ENCODE measurements around the gene FCGR3A. TPM values are rescaled to one million over a fixed set of nuclear protein-coding genes. Genes with fewer than 3 reads are reported as not detected.
"Not testable (repeated sequence)": the region's sequence is repeated elsewhere in the genome, so short reads cannot be mapped to it uniquely, and the experiment has no call there.

FCGR3A gene
- polyA plus RNA-seq, 2 of the 4 experiments (the other 2 are of a cell fraction) = not detected

DNA sequence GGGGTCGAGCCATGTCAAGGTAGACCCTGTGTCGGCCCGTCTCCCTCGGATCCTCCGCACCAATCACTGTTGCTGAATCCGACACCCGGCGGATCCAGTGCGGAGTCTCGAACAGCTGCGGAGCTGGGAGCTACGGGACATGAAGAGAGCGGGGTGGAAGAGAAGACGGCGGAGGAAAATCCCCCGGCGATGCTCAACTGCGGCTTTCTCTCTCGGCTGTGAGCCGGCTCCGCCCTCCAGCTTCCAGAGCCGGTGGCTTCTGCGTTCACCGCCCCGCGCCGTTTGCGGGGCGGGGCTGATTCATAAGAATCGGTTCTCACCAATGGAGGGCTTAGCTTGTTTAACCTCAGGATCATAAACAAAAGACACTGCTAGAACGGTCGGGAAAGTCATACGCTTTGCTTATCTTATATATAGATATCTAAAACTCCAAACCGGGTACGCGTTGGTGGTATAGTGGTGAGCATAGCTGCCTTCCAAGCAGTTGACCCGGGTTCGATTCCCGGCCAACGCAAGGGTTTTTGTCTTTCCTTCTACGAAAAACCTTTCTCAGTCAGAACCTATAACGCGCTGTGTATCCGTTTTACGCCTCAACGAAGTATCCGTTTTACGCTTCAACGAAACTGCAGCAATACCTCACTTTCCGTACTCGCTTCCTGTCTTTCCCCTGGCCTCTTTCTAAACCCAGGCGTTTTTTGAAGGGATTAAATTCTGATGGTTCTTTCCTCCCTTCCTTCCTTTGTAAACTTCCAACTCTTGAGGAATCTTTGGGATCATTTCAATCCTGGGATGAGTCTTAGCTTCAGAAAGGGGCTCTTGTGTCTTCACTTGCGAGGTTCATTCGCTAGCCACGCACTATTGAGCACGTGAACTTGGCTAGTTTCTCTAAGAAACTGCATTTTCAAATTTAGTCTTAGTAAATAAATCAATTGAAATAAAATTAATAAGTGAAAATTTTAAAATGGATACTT is 18.7 kb downstream of the FCGR3A start:
- FAIRE-seq (peak; percentile 93), DNase-seq (ENCODE audit: low read depth in 1 of 2, low spot score in 1 of 2) (peak; percentile 83 to 94), ATAC-seq (peak; percentile 84 to 86)
- peak overlapping the region; percentile 50 for H3K4me3 ChIP-seq
- H3K4me1 ChIP-seq; H3K9me3 ChIP-seq; TF ChIP-seq FOSL2 (IDR thresholded peaks at IDR 0.05): not testable (repeated sequence)
- 1% methylated on average over 44 of the region's 56 CpGs for WGBS (ENCODE audit: missing lambda C conversion rate)
- CTCF ChIA-PET = interaction anchor here (0.8 to 2.2 kb wide), 7 partner anchors 9 to 211 kb away, joined by 3 to 7 read pairs (median 3); no protein-coding TSS in a partner anchor
- peak overlapping the region; percentile 45 to 77 for H3K27ac ChIP-seq
- POLR2A ChIA-PET = interaction anchor here (0.9 to 2.0 kb wide), 3 partner anchors 196 to 219 kb away, joined by 4 to 8 read pairs (median 5); partner anchors contain the start of gene DUSP12
- peak overlapping the region; percentile 100 for H3K4me2 ChIP-seq
- TF ChIP-seq, protein P1, sequence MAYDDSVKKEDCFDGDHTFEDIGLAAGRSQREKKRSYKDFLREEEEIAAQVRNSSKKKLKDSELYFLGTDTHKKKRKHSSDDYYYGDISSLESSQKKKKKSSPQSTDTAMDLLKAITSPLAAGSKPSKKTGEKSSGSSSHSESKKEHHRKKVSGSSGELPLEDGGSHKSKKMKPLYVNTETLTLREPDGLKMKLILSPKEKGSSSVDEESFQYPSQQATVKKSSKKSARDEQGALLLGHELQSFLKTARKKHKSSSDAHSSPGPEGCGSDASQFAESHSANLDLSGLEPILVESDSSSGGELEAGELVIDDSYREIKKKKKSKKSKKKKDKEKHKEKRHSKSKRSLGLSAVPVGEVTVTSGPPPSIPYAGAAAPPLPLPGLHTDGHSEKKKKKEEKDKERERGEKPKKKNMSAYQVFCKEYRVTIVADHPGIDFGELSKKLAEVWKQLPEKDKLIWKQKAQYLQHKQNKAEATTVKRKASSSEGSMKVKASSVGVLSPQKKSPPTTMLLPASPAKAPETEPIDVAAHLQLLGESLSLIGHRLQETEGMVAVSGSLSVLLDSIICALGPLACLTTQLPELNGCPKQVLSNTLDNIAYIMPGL (CRISPR knock-in tag; IDR thresholded peaks at IDR 0.05; ENCODE audit: borderline replicate concordance) = peak; percentile 82; the same call in 1 of the 2 replicates
- TF ChIP-seq SREBF2 (IDR thresholded peaks at IDR 0.05) = peak; percentile 82
- TF ChIP-seq SMC3 (IDR thresholded peaks at IDR 0.05) = 0 out of 3 replicates have a peak, but pooled peaks have one; percentile 21
- TF ChIP-seq PHF8 (IDR thresholded peaks at IDR 0.05; ENCODE audit: borderline replicate concordance, low read depth) = peak; percentile 17; the same call in 1 of the 2 replicates
- TF ChIP-seq JUN (IDR thresholded peaks at IDR 0.05) = peak in 1 of 2 experiments; percentile 49; a peak in 2 of 5 replicates
- TF ChIP-seq FOSL2 (CRISPR knock-in tag; IDR thresholded peaks at IDR 0.05) = peak; percentile 28; the same call in 1 of the 2 replicates
- TF ChIP-seq, protein P2, sequence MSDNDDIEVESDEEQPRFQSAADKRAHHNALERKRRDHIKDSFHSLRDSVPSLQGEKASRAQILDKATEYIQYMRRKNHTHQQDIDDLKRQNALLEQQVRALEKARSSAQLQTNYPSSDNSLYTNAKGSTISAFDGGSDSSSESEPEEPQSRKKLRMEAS (IDR thresholded peaks at IDR 0.05) = peak; percentile 77
- peak; percentile 5 for TF ChIP-seq MAFK (IDR thresholded peaks at IDR 0.05; ENCODE audit: partially characterized antibody)
- TF ChIP-seq, protein P3, sequence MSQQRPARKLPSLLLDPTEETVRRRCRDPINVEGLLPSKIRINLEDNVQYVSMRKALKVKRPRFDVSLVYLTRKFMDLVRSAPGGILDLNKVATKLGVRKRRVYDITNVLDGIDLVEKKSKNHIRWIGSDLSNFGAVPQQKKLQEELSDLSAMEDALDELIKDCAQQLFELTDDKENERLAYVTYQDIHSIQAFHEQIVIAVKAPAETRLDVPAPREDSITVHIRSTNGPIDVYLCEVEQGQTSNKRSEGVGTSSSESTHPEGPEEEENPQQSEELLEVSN (IDR thresholded peaks at IDR 0.05; ENCODE audit: borderline replicate concordance, low read depth) = 0 out of 2 replicates have a peak, but pooled peaks have one; percentile 68

DNA sequence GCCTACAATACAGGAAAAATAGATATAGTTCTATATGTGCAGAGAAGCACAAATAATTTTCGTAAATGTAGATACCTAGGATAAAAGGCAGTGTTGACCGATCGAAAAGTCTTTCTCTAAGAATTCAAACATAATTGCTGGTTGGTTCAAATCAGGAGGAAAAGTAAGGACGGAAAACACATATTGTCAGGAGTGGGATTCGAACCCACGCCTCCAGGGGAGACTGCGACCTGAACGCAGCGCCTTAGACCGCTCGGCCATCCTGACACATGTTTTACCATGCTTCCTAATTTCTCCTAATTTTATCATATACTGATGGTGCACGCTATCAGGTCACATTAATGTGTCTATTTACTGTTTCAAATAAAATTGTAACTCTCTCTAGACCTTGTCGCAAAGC is 19.5 kb downstream of the FCGR3A start:
- Histone ChIP-seq H3K4me3 (peak overlapping the region; percentile 50), H3K4me2 (peak overlapping the region; percentile 100), H3K27ac (peak overlapping the region; percentile 31 to 77; a peak in 5 of 6 replicates)
- WGBS (ENCODE audit: missing lambda C conversion rate) = under 1% methylated on average over 13 of the region's 13 CpGs
- peak; percentile 43 to 80 for DNase-seq (ENCODE audit: low read depth in 1 of 2, low spot score in 1 of 2)
- not testable (repeated sequence) for H3K9me3 ChIP-seq, H3K4me1 ChIP-seq, FAIRE-seq
- POLR2A ChIA-PET = interaction anchor here (0.9 to 2.0 kb wide), 2 partner anchors 197 to 209 kb away, joined by 4 to 8 read pairs; no protein-coding TSS in a partner anchor
- ATAC-seq = peak; percentile 54 to 81
- CTCF ChIA-PET = interaction anchor here (0.6 to 2.2 kb wide), 5 partner anchors 43 to 509 kb away, joined by 3 to 7 read pairs (median 4); no protein-coding TSS in a partner anchor
- TF ChIP-seq SMC3 (IDR thresholded peaks at IDR 0.05) (0 out of 3 replicates have a peak, but pooled peaks have one; percentile 7), SREBF2 (IDR thresholded peaks at IDR 0.05) (peak; percentile 71)
- TF ChIP-seq, protein P2 (IDR thresholded peaks at IDR 0.05) = peak; percentile 39

DNA sequence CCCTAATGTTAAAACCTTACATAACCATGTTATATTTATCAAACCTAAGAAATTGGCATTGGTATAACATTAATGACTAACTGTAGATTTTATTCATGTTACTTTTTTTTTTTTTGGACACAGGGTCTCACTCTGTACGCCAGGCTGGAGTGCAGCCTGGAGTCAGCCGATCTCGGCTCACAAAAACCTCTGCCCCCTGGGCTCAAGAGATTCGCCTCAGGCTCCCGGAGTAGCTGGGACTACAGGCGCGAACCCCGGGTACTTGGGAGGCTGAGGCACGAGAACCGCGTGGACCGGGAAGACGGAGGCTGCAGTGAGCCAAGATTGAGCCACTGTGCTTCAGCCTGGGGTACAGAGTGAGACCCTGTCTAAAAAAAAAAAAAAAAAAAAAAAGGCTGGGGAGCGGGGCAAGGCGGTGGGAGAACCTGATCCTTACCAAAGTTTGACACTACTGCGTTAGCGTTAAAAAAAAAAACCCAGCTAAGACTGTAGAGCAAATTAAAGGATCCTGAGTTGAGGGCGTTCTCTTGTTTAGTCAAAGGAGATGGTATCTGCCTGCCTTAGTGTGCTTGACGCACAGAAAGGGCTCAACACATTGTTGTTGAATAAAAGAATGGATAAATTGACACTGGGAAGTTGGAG is 20.0 kb downstream of the FCGR3A start:
- Histone ChIP-seq H3K27ac (peak overlapping the region; percentile 19 to 37; a peak in 2 of 6 replicates), H3K4me2 (peak overlapping the region; percentile 100), H3K4me3 (peak overlapping the region; percentile 50)
- H3K4me1 ChIP-seq, H3K9me3 ChIP-seq, FAIRE-seq, POLR2A ChIA-PET: not testable (repeated sequence)
- DNase-seq (ENCODE audit: low read depth in 1 of 2, low spot score in 1 of 2) (peak in 1 of 2 experiments; percentile 17), ATAC-seq (peak in 1 of 2 experiments; percentile 35; a peak in 3 of 6 replicates)
- CTCF ChIA-PET = interaction anchor here (0.6 to 2.2 kb wide), 2 partner anchors 42 to 509 kb away, joined by 4 to 5 read pairs; no protein-coding TSS in a partner anchor
- 5% methylated on average over 17 of the region's 19 CpGs for WGBS (ENCODE audit: missing lambda C conversion rate)

DNA sequence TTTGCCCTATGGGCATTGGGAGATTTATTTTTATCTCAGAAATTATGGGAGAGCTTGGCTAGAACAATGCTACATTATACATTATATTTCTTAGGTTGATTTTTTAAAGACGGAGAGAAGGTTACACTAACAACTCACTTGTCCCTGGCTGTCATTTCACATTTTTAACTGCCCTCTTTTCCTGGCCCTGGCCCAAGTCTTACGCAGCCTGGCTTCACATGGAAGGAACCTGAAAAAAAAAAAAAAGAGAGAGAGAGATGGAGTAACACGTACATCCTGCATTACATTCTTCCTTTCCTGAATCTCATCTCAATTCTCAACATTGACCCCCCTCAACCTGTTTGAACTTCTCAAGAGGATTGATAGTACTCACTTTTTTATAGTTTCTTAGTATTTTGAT is 21.1 kb downstream of the FCGR3A start:
- DNase-seq (ENCODE audit: low read depth in 1 of 2, low spot score in 1 of 2); H3K4me3 ChIP-seq; H3K9me3 ChIP-seq; H3K27ac ChIP-seq; ATAC-seq; CTCF ChIA-PET; POLR2A ChIA-PET; H3K4me1 ChIP-seq; FAIRE-seq: not testable (repeated sequence)
- WGBS (ENCODE audit: missing lambda C conversion rate) = 30% methylated on average over 3 of the region's 3 CpGs
- peak overlapping the region; percentile 100; the same call in 2 of the 3 replicates for H3K4me2 ChIP-seq

DNA sequence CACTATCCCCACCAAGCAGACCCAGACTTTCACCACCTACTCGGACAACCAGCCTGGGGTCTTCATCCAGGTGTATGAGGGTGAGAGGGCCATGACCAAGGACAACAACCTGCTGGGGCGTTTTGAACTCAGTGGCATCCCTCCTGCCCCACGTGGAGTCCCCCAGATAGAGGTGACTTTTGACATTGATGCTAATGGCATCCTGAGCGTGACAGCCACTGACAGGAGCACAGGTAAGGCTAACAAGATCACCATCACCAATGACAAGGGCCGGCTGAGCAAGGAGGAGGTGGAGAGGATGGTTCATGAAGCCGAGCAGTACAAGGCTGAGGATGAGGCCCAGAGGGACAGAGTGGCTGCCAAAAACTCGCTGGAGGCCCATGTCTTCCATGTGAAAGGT is 23.7 kb downstream of the FCGR3A start:
- H3K4me1 ChIP-seq; CTCF ChIA-PET; POLR2A ChIA-PET; H3K9me3 ChIP-seq; ATAC-seq; H3K4me2 ChIP-seq; H3K4me3 ChIP-seq; H3K27ac ChIP-seq; FAIRE-seq; DNase-seq (ENCODE audit: low read depth in 1 of 2, low spot score in 1 of 2): not testable (repeated sequence)
- 82% methylated on average over 6 of the region's 7 CpGs for WGBS (ENCODE audit: missing lambda C conversion rate)

DNA sequence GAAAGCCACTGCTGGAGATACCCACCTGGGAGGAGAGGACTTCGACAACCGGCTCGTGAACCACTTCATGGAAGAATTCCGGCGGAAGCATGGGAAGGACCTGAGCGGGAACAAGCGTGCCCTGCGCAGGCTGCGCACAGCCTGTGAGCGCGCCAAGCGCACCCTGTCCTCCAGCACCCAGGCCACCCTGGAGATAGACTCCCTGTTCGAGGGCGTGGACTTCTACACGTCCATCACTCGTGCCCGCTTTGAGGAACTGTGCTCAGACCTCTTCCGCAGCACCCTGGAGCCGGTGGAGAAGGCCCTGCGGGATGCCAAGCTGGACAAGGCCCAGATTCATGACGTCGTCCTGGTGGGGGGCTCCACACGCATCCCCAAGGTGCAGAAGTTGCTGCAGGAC is 24.3 kb downstream of the FCGR3A start:
- WGBS (ENCODE audit: missing lambda C conversion rate) = 93% methylated on average over 9 of the region's 23 CpGs
- FAIRE-seq; POLR2A ChIA-PET; CTCF ChIA-PET; DNase-seq (ENCODE audit: low read depth in 1 of 2, low spot score in 1 of 2); H3K9me3 ChIP-seq; ATAC-seq; H3K4me1 ChIP-seq; H3K27ac ChIP-seq: not testable (repeated sequence)
- peak overlapping the region; percentile 45 for H3K4me3 ChIP-seq
- H3K4me2 ChIP-seq = peak overlapping the region; percentile 63

DNA sequence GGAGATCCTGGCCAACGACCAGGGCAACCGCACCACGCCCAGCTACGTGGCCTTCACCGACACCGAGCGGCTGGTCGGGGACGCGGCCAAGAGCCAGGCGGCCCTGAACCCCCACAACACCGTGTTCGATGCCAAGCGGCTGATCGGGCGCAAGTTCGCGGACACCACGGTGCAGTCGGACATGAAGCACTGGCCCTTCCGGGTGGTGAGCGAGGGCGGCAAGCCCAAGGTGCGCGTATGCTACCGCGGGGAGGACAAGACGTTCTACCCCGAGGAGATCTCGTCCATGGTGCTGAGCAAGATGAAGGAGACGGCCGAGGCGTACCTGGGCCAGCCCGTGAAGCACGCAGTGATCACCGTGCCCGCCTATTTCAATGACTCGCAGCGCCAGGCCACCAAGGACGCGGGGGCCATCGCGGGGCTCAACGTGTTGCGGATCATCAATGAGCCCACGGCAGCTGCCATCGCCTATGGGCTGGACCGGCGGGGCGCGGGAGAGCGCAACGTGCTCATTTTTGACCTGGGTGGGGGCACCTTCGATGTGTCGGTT is 24.8 kb downstream of the FCGR3A start:
- Histone ChIP-seq H3K27ac (peak overlapping the region; percentile 52 to 80; a peak in 5 of 6 replicates), H3K4me2 (peak overlapping the region; percentile 63), H3K4me3 (peak overlapping the region; percentile 61)
- CTCF ChIA-PET = interaction anchor here (3.0 kb wide), 1 partner anchor 40 kb away, joined by 10 read pairs; no protein-coding TSS in a partner anchor
- H3K9me3 ChIP-seq, POLR2A ChIA-PET, H3K4me1 ChIP-seq, FAIRE-seq: not testable (repeated sequence)
- WGBS (ENCODE audit: missing lambda C conversion rate) = 74% methylated on average over 15 of the region's 55 CpGs
- peak in 1 of 2 experiments; percentile 51 for DNase-seq (ENCODE audit: low read depth in 1 of 2, low spot score in 1 of 2)
- ATAC-seq = peak; percentile 66 to 78
